ENCODE results near the gene ABLIM2. TPM values are rescaled to one million over a fixed set of nuclear protein-coding genes. Genes with fewer than 3 reads are reported as not detected.

Gene ABLIM2
- polyA plus RNA-seq, 2 donors: 12.4 to 14.4 TPM

- WGBS, 2 donors: 65 to 69% methylated on average over 6 of the region's 6 CpGs
- no peaks in the 10 kb centered on the region for H3K9me3 ChIP-seq (ENCODE audit: control insufficient read depth in 2 of 2, insufficient read depth in 1 of 2, low read depth in 1 of 2, low read length in 1 of 2)
- H3K36me3 ChIP-seq (ENCODE audit: control insufficient read depth in 2 of 2, insufficient read depth in 2 of 2, low read length in 1 of 2): no peaks in the 10 kb centered on the region
- H3K27ac ChIP-seq (ENCODE audit: low read depth in 2 of 2, low read length in 1 of 2): no peak overlapping the region
- peaks cover 4 to 21% of the 10 kb centered on the region in 2 donors for H3K4me1 ChIP-seq (ENCODE audit: control insufficient read depth in 2 of 2, insufficient read depth in 2 of 2, low read length in 1 of 2)
- H3K27me3 ChIP-seq (ENCODE audit: control insufficient read depth in 1 of 2, insufficient read depth in 2 of 2, low read length in 2 of 2): no peaks in the 10 kb centered on the region
- H3K4me3 ChIP-seq (ENCODE audit: low read depth in 1 of 2, low read length in 2 of 2): no peak overlapping the region
These were observed 18.9 kb upstream of the ABLIM2 start for GRCh38 chr4:8177552-8177951.

GRCh38 chr4:8176547-8177399 is 18.2 kb upstream of the ABLIM2 start:
- Histone ChIP-seq H3K4me1 (ENCODE audit: control insufficient read depth in 2 of 2, insufficient read depth in 2 of 2, low read length in 1 of 2) (peaks cover 2 to 14% of the 10 kb centered on the region in 2 donors), H3K36me3 (ENCODE audit: control insufficient read depth in 2 of 2, insufficient read depth in 2 of 2, low read length in 1 of 2) (no peaks in the 10 kb centered on the region), H3K9me3 (ENCODE audit: control insufficient read depth in 2 of 2, insufficient read depth in 1 of 2, low read depth in 1 of 2, low read length in 1 of 2) (no peaks in the 10 kb centered on the region), H3K27me3 (ENCODE audit: control insufficient read depth in 1 of 2, insufficient read depth in 2 of 2, low read length in 2 of 2) (no peaks in the 10 kb centered on the region), H3K27ac (ENCODE audit: low read depth in 2 of 2, low read length in 1 of 2) (no peak overlapping the region), H3K4me3 (ENCODE audit: low read depth in 1 of 2, low read length in 2 of 2) (no peak overlapping the region)
- 35 to 36% methylated on average over 17 of the region's 17 CpGs for WGBS, 2 donors

GRCh38 chr4:8175686-8176085 is 17.1 kb upstream of the ABLIM2 start:
- H3K4me3 ChIP-seq (ENCODE audit: low read depth in 1 of 2, low read length in 2 of 2): no peak overlapping the region
- H3K4me1 ChIP-seq (ENCODE audit: control insufficient read depth in 2 of 2, insufficient read depth in 2 of 2, low read length in 1 of 2): peaks cover 0 to 5% of the 10 kb centered on the region in 2 donors
- H3K9me3 ChIP-seq (ENCODE audit: control insufficient read depth in 2 of 2, insufficient read depth in 1 of 2, low read depth in 1 of 2, low read length in 1 of 2): no peaks in the 10 kb centered on the region
- no peak overlapping the region for H3K27ac ChIP-seq (ENCODE audit: low read depth in 2 of 2, low read length in 1 of 2)
- 79 to 84% methylated on average over 6 of the region's 6 CpGs for WGBS, 2 donors
- H3K27me3 ChIP-seq (ENCODE audit: control insufficient read depth in 1 of 2, insufficient read depth in 2 of 2, low read length in 2 of 2): no peaks in the 10 kb centered on the region
- no peaks in the 10 kb centered on the region for H3K36me3 ChIP-seq (ENCODE audit: control insufficient read depth in 2 of 2, insufficient read depth in 2 of 2, low read length in 1 of 2)

- no peaks in the 10 kb centered on the region for H3K27me3 ChIP-seq (ENCODE audit: control insufficient read depth in 1 of 2, insufficient read depth in 2 of 2, low read length in 2 of 2)
- H3K36me3 ChIP-seq (ENCODE audit: control insufficient read depth in 2 of 2, insufficient read depth in 2 of 2, low read length in 1 of 2): no peaks in the 10 kb centered on the region
- no peaks in the 10 kb centered on the region for H3K9me3 ChIP-seq (ENCODE audit: control insufficient read depth in 2 of 2, insufficient read depth in 1 of 2, low read depth in 1 of 2, low read length in 1 of 2)
- no peak overlapping the region for H3K27ac ChIP-seq (ENCODE audit: low read depth in 2 of 2, low read length in 1 of 2)
- WGBS, 2 donors: 85 to 86% methylated on average over 3 of the region's 3 CpGs
- H3K4me1 ChIP-seq (ENCODE audit: control insufficient read depth in 2 of 2, insufficient read depth in 2 of 2, low read length in 1 of 2): peaks cover 0 to 6% of the 10 kb centered on the region in 2 donors
- no peak overlapping the region for H3K4me3 ChIP-seq (ENCODE audit: low read depth in 1 of 2, low read length in 2 of 2)
These were observed 16.4 kb upstream of the ABLIM2 start for GRCh38 chr4:8174970-8175369.

GRCh38 chr4:8173492-8174242 is 15.1 kb upstream of the ABLIM2 start:
- Histone ChIP-seq H3K4me3 (ENCODE audit: low read depth in 1 of 2, low read length in 2 of 2) (no peak overlapping the region), H3K9me3 (ENCODE audit: control insufficient read depth in 2 of 2, insufficient read depth in 1 of 2, low read depth in 1 of 2, low read length in 1 of 2) (no peaks in the 10 kb centered on the region), H3K36me3 (ENCODE audit: control insufficient read depth in 2 of 2, insufficient read depth in 2 of 2, low read length in 1 of 2) (no peaks in the 10 kb centered on the region), H3K27me3 (ENCODE audit: control insufficient read depth in 1 of 2, insufficient read depth in 2 of 2, low read length in 2 of 2) (no peaks in the 10 kb centered on the region), H3K4me1 (ENCODE audit: control insufficient read depth in 2 of 2, insufficient read depth in 2 of 2, low read length in 1 of 2) (peaks cover 0 to 6% of the 10 kb centered on the region in 2 donors), H3K27ac (ENCODE audit: low read depth in 2 of 2, low read length in 1 of 2) (no peak overlapping the region)
- WGBS, 2 donors: 76% methylated on average over 13 of the region's 13 CpGs

GRCh38 chr4:8171984-8172924 is 13.6 kb upstream of the ABLIM2 start:
- 74 to 79% methylated on average over 36 of the region's 36 CpGs for WGBS, 2 donors
- Histone ChIP-seq H3K36me3 (ENCODE audit: control insufficient read depth in 2 of 2, insufficient read depth in 2 of 2, low read length in 1 of 2) (no peaks in the 10 kb centered on the region), H3K27me3 (ENCODE audit: control insufficient read depth in 1 of 2, insufficient read depth in 2 of 2, low read length in 2 of 2) (no peaks in the 10 kb centered on the region), H3K27ac (ENCODE audit: low read depth in 2 of 2, low read length in 1 of 2) (no peak overlapping the region), H3K9me3 (ENCODE audit: control insufficient read depth in 2 of 2, insufficient read depth in 1 of 2, low read depth in 1 of 2, low read length in 1 of 2) (peaks cover 0 to 4% of the 10 kb centered on the region in 2 donors), H3K4me1 (ENCODE audit: control insufficient read depth in 2 of 2, insufficient read depth in 2 of 2, low read length in 1 of 2) (peaks cover 0 to 11% of the 10 kb centered on the region in 2 donors), H3K4me3 (ENCODE audit: low read depth in 1 of 2, low read length in 2 of 2) (no peak overlapping the region)

- WGBS, 2 donors: 87 to 92% methylated on average over 7 of the region's 7 CpGs
These were observed 12.7 kb upstream of the ABLIM2 start for GRCh38 chr4:8171266-8171665.

GRCh38 chr4:8170341-8170740 is 11.7 kb upstream of the ABLIM2 start:
- H3K9me3 ChIP-seq (ENCODE audit: control insufficient read depth in 2 of 2, insufficient read depth in 1 of 2, low read depth in 1 of 2, low read length in 1 of 2): peaks cover 0 to 10% of the 10 kb centered on the region in 2 donors
- WGBS, 2 donors: 70 to 87% methylated on average over 8 to 11 of the region's 11 CpGs
- no peak overlapping the region for H3K4me3 ChIP-seq (ENCODE audit: low read depth in 1 of 2, low read length in 2 of 2)
- H3K4me1 ChIP-seq (ENCODE audit: control insufficient read depth in 2 of 2, insufficient read depth in 2 of 2, low read length in 1 of 2): peaks cover 0 to 10% of the 10 kb centered on the region in 2 donors
- H3K27me3 ChIP-seq (ENCODE audit: control insufficient read depth in 1 of 2, insufficient read depth in 2 of 2, low read length in 2 of 2): no peaks in the 10 kb centered on the region
- peak overlapping the region; percentile 15 to 72 for H3K27ac ChIP-seq (ENCODE audit: low read depth in 2 of 2, low read length in 1 of 2)
- H3K36me3 ChIP-seq (ENCODE audit: control insufficient read depth in 2 of 2, insufficient read depth in 2 of 2, low read length in 1 of 2): no peaks in the 10 kb centered on the region

More at GRCh38 chr4:8171266-8171665, 12.7 kb upstream of the ABLIM2 start:
- no peak overlapping the region for H3K4me3 ChIP-seq (ENCODE audit: low read depth in 1 of 2, low read length in 2 of 2)
- peaks cover 0 to 9% of the 10 kb centered on the region in 2 donors for H3K9me3 ChIP-seq (ENCODE audit: control insufficient read depth in 2 of 2, insufficient read depth in 1 of 2, low read depth in 1 of 2, low read length in 1 of 2)
- H3K27me3 ChIP-seq (ENCODE audit: control insufficient read depth in 1 of 2, insufficient read depth in 2 of 2, low read length in 2 of 2): no peaks in the 10 kb centered on the region
- no peaks in the 10 kb centered on the region for H3K36me3 ChIP-seq (ENCODE audit: control insufficient read depth in 2 of 2, insufficient read depth in 2 of 2, low read length in 1 of 2)
- no peak overlapping the region for H3K27ac ChIP-seq (ENCODE audit: low read depth in 2 of 2, low read length in 1 of 2)
- H3K4me1 ChIP-seq (ENCODE audit: control insufficient read depth in 2 of 2, insufficient read depth in 2 of 2, low read length in 1 of 2): peaks cover 0 to 8% of the 10 kb centered on the region in 2 donors

GRCh38 chr4:8169763-8170162 is 11.2 kb upstream of the ABLIM2 start:
- Histone ChIP-seq H3K36me3 (ENCODE audit: control insufficient read depth in 2 of 2, insufficient read depth in 2 of 2, low read length in 1 of 2) (no peaks in the 10 kb centered on the region), H3K4me1 (ENCODE audit: control insufficient read depth in 2 of 2, insufficient read depth in 2 of 2, low read length in 1 of 2) (peaks cover 0 to 12% of the 10 kb centered on the region in 2 donors), H3K27ac (ENCODE audit: low read depth in 2 of 2, low read length in 1 of 2) (peak overlapping the region in 1 of 2 donors; percentile 78), H3K4me3 (ENCODE audit: low read depth in 1 of 2, low read length in 2 of 2) (no peak overlapping the region), H3K9me3 (ENCODE audit: control insufficient read depth in 2 of 2, insufficient read depth in 1 of 2, low read depth in 1 of 2, low read length in 1 of 2) (peaks cover 0 to 10% of the 10 kb centered on the region in 2 donors), H3K27me3 (ENCODE audit: control insufficient read depth in 1 of 2, insufficient read depth in 2 of 2, low read length in 2 of 2) (no peaks in the 10 kb centered on the region)
- 82 to 84% methylated on average over 3 of the region's 3 CpGs for WGBS, 2 donors

Measured in esophagus (tissue), 2 donors.